ENCODE data around the gene TARBP1. TPM values are rescaled to one million over a fixed set of nuclear protein-coding genes. Genes with fewer than 3 reads are reported as not detected.

The TARBP1 gene
- total and polyA plus RNA-seq, 2 of the 8 experiments (the other 6 are each of a cell fraction or from before 2014, with no cell fraction given): 21.9 to 32.3 TPM

GRCh38 chr1:234397732-234398131 is 81.2 kb downstream of the TARBP1 start (continued):
- no peak for TF ChIP-seq RFX5 (IDR thresholded peaks at IDR 0.05; ENCODE audit: borderline replicate concordance, low read depth, low read length)
- no peak for TF ChIP-seq CEBPB (IDR thresholded peaks at IDR 0.05; ENCODE audit: low read depth, low read length)
- TF ChIP-seq NRF1 (IDR thresholded peaks at IDR 0.05; ENCODE audit: low read depth, low read length): no peak
- TF ChIP-seq KDM5A (IDR thresholded peaks at IDR 0.05; ENCODE audit: low read length): no peak
- no peak for TF ChIP-seq KDM4A (IDR thresholded peaks at IDR 0.05; ENCODE audit: low read depth, low read length, severe bottlenecking)
- no peak for TF ChIP-seq CHD2 (IDR thresholded peaks at IDR 0.05; ENCODE audit: low read length)
- TF ChIP-seq HDAC2 (IDR thresholded peaks at IDR 0.05; ENCODE audit: borderline replicate concordance in 1 of 2, low read depth in 2 of 2, low read length in 2 of 2): no peak
- no peak for TF ChIP-seq SIRT6 (IDR thresholded peaks at IDR 0.05; ENCODE audit: low read length)
- no peak for TF ChIP-seq RAD21 (IDR thresholded peaks at IDR 0.05 in 1 of 2, conservative IDR thresholded peaks at IDR 0.05 in 1 of 2; ENCODE audit: low read depth in 2 of 2, low read length in 2 of 2)
